Tibial artery (tissue), 4 donors: ENCODE results near the gene ZFPM1.
A peak's percentile ranks its signal among the peaks of the same experiment; 100 is the strongest.

Experiments used
- DNase-seq, 2 donors: peaks; one replicate each; pipeline ENCODE4 v3.0.0-alpha.2; 2019
- H3K27ac ChIP-seq, 2 donors: fragments of 200-600 bp; sonication (generic) in 1 of 2; 1 replicate in 1 of 2; 2 replicates in 1 of 2; pipeline ENCODE4 v1.5.1; 2018 to 2019; ENCODE audit warnings: mild to moderate bottlenecking in 1 of 2
- H3K27me3 ChIP-seq, 2 donors: fragments of 200-600 bp; sonication (generic) in 1 of 2; one replicate each; pipeline versions ENCODE4 v1.5.1 to v1.6.0; 2016 to 2019
- H3K36me3 ChIP-seq, 3 donors: fragments of 200-600 bp; sonication (generic) in 2 of 3; one replicate each; pipeline ENCODE4 v1.5.1; 2016 to 2019; ENCODE audit warnings: mild to moderate bottlenecking in 2 of 3
- H3K4me1 ChIP-seq, 4 donors: fragments of 200-600 bp; sonication (generic) in 2 of 4; 1 replicate in 3 of 4; 2 replicates in 1 of 4; pipeline ENCODE4 v1.5.1; 2016 to 2019
- H3K4me3 ChIP-seq, 2 donors: fragments of 200-600 bp; sonication (generic) in 1 of 2; 1 replicate in 1 of 2; 2 replicates in 1 of 2; pipeline ENCODE4 v1.5.1; 2018 to 2019; ENCODE audit warnings: mild to moderate bottlenecking in 2 of 2
- H3K9me3 ChIP-seq, 3 donors: fragments of 200-600 bp; sonication (generic) in 1 of 3; one replicate each; pipeline ENCODE4 v1.5.1; 2016 to 2019
- CTCF ChIP-seq, 2 experiments: fragments of 200-600 bp in 1 of 2; fragments of 450-650 bp in 1 of 2; IDR thresholded peaks; one replicate each; pipeline ENCODE4 v1.5.1; 2017 to 2019; ENCODE audit warnings: antibody characterized with exemption in 2 of 2, mild to moderate bottlenecking in 1 of 2, moderate library complexity in 1 of 2
- intact Hi-C: fragments of 100-400 bp; cut with DNase I; formaldehyde crosslinking; loops from one replicate; pipeline ENCODE4 v1.15.0; 2023; ENCODE audit warnings: low total_unique reads

The ZFPM1 gene

DNA sequence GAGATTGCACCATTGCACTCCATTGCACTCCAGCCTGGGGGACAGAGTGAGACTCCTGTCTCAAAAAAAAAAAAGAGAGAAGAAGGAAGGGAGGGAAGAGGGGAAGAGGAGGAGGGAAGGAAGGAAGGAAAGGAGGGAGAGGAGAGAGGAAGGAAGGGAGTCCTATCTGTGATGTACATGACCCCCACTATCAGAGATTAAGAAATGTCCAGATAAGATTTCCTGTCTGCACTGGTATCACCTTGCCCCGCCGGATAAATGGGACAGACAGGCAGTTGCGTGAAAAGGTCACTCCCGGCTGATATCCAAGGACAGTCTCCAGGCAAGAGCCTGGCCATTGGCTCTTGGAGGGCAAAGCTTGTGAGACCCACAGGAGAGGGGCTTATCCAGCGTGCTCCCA is 5.2 kb upstream of the ZFPM1 start:
- Histone ChIP-seq H3K9me3 (no peaks in the 10 kb centered on the region), H3K4me1 (peaks cover 0 to 14% (median 5%) of the 10 kb centered on the region in 4 donors), H3K27ac (no peak overlapping the region), H3K27me3 (peaks cover 0 to 36% of the 10 kb centered on the region in 2 donors), H3K36me3 (no peaks in the 10 kb centered on the region), H3K4me3 (no peak overlapping the region)
- no peak for DNase-seq
- intact Hi-C loops = loop anchor here (10.0 kb wide), 1 partner anchor 337 kb away; the partner anchor contains the start of gene PIEZO1
- no peak for TF ChIP-seq CTCF (IDR thresholded peaks at IDR 0.05)

DNA sequence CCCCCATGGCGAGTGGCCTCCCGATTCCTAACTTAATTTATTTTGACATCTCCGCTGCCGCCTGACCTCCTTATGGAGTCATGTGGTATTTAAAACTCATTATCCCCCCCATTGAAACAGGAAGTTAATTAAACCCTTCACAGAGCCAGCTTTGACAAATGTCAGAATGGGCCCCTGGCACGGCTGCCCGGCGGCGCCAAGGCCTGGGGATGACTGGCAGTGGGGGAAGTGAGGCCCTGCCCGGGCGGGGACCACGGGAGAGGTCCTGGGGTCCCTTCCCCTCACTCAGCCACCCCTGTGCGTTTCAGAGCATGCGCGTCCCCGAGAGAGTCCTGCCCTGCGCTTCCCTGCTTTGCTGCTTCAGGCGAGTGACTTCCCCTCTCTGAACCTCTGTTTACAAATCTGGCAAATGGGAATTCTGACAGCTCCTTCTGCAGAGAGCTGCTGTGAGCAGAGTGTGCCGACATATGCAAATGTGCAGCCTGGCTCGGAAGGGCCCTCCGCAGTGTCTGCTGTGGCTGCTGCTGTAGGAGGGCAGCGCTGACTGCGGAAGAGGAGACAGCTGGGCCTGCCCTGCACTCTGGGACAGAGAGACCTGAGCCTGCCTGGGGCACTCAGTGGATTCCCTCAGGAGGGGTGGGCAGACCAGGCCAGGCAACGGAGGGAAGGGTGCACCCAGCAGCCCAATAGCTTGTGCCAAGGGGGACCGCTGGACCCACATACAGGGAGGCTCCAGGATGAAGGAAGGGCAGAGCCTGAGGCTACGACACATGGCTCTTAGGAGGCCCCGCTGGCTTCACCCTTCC is 4.4 kb upstream of the ZFPM1 start:
- Histone ChIP-seq H3K9me3 (no peaks in the 10 kb centered on the region), H3K27ac (no peak overlapping the region), H3K4me1 (peaks cover 0 to 10% (median 4%) of the 10 kb centered on the region in 4 donors), H3K4me3 (no peak overlapping the region), H3K36me3 (no peaks in the 10 kb centered on the region), H3K27me3 (peaks cover 0 to 29% of the 10 kb centered on the region in 2 donors)
- DNase-seq = no peak
- no peak for TF ChIP-seq CTCF (IDR thresholded peaks at IDR 0.05)
- intact Hi-C loops = loop anchor here (10.0 kb wide), 1 partner anchor 336 kb away; the partner anchor contains the start of gene PIEZO1

- TF ChIP-seq CTCF (IDR thresholded peaks at IDR 0.05) = no peak
Observed at GRCh38 chr16:88449267-88449561, 3.9 kb upstream of the ZFPM1 start.

GRCh38 chr16:88451586-88452481 is 1.2 kb upstream of the ZFPM1 start:
- Histone ChIP-seq H3K27ac (peak overlapping the region in 1 of 2 donors; percentile 33), H3K27me3 (peaks cover 0 to 20% of the 10 kb centered on the region in 2 donors), H3K36me3 (no peaks in the 10 kb centered on the region), H3K4me3 (peak overlapping the region; percentile 48 to 64), H3K4me1 (peaks cover 0 to 38% (median 30%) of the 10 kb centered on the region in 4 donors), H3K9me3 (no peaks in the 10 kb centered on the region)
- intact Hi-C loops = no loop called here
- TF ChIP-seq CTCF (IDR thresholded peaks at IDR 0.05) = no peak
- DNase-seq = no peak

More at GRCh38 chr16:88449267-88449561, 3.9 kb upstream of the ZFPM1 start:
- Histone ChIP-seq H3K9me3 (no peaks in the 10 kb centered on the region), H3K27ac (no peak overlapping the region), H3K4me1 (peaks cover 0 to 16% (median 10%) of the 10 kb centered on the region in 4 donors), H3K27me3 (peaks cover 0 to 25% of the 10 kb centered on the region in 2 donors), H3K36me3 (no peaks in the 10 kb centered on the region), H3K4me3 (no peak overlapping the region)
- no peak for DNase-seq
- intact Hi-C loops = loop anchor here (10.0 kb wide), 1 partner anchor 336 kb away; the partner anchor contains the start of gene PIEZO1

- peak overlapping the region; percentile 33 to 44 for H3K27ac ChIP-seq
- no peak for TF ChIP-seq CTCF (IDR thresholded peaks at IDR 0.05)
- peaks cover 0 to 38% (median 30%) of the 10 kb centered on the region in 4 donors for H3K4me1 ChIP-seq
- DNase-seq = peak; percentile 95 to 97
- H3K9me3 ChIP-seq = no peaks in the 10 kb centered on the region
- peak overlapping the region; percentile 48 to 64 for H3K4me3 ChIP-seq
- no peaks in the 10 kb centered on the region for H3K36me3 ChIP-seq
- peaks cover 0 to 26% of the 10 kb centered on the region in 2 donors for H3K27me3 ChIP-seq
- intact Hi-C loops = no loop called here
Observed at GRCh38 chr16:88452482-88453216, 431 bp upstream of the ZFPM1 start.
